Heart right ventricle (tissue), 16 donors: ENCODE measurements around the gene MAFG. TPM values are rescaled to one million over a fixed set of nuclear protein-coding genes. Genes with fewer than 3 reads are reported as not detected.

Source experiments
- ATAC-seq, 8 donors: fragments of 200-7000 bp; cut with Tn5 transposase; one replicate each; pipeline ENCODE4 v1.9.1; 2020; ENCODE audit warnings: mild to moderate bottlenecking in 8 of 8, moderate library complexity in 8 of 8, moderate number of reproducible peaks in 1 of 8
- DNase-seq, 2 donors: peaks; one replicate each; pipeline ENCODE4 v3.0.0-alpha.2; 2020
- H3K27ac ChIP-seq, 10 donors: fragments of 200-600 bp; sonication (generic) in 2 of 10; one replicate each; pipeline versions ENCODE4 v1.5.0 to v1.8.0; 2020 to 2022; ENCODE audit warnings: mild to moderate bottlenecking in 3 of 10
- H3K27me3 ChIP-seq, 7 donors: fragments of 200-600 bp; one replicate each; pipeline ENCODE4 v1.8.0; 2021 to 2022; ENCODE audit warnings: mild to moderate bottlenecking in 2 of 7
- H3K36me3 ChIP-seq, 9 donors: fragments of 200-600 bp; sonication (generic) in 1 of 9; one replicate each; pipeline versions ENCODE4 v1.5.0 to v1.8.0; 2020 to 2022; ENCODE audit warnings: mild to moderate bottlenecking in 2 of 9
- H3K4me1 ChIP-seq, 9 donors: fragments of 200-600 bp; sonication (generic) in 1 of 9; one replicate each; pipeline versions ENCODE4 v1.5.0 to v1.8.0; 2020 to 2022; ENCODE audit warnings: mild to moderate bottlenecking in 4 of 9
- H3K4me3 ChIP-seq, 10 donors: fragments of 200-600 bp; sonication (generic) in 2 of 10; one replicate each; pipeline versions ENCODE4 v1.5.0 to v1.8.0; 2020 to 2022; ENCODE audit warnings: mild to moderate bottlenecking in 7 of 10, moderate library complexity in 2 of 10
- H3K9me3 ChIP-seq, 11 donors: fragments of 200-600 bp in 10 of 11; sonication (generic) in 2 of 11; one replicate each; pipeline versions ENCODE4 v1.5.0 to v1.8.0; 2013 to 2022; ENCODE audit warnings: mild to moderate bottlenecking in 2 of 11, control low read depth in 1 of 11, moderate library complexity in 1 of 11
- CTCF ChIP-seq, 9 donors: fragments of 200-600 bp; sonication (generic) in 2 of 9; IDR thresholded peaks; one replicate each; pipeline versions ENCODE4 v1.5.0 to v1.8.0; 2021 to 2022; ENCODE audit warnings: antibody characterized with exemption in 9 of 9, mild to moderate bottlenecking in 5 of 9, moderate library complexity in 1 of 9
- WGBS, 2 donors: extraction: QIAGEN DNeasy Blood & Tissue Kit; methylation state at CpG; one replicate each; pipeline ENCODE4 v1.1.7; 2013; ENCODE audit warnings: inconsistent platforms in 1 of 2; 5-methylcytosine and 5-hydroxymethylcytosine counted together
- intact Hi-C, 10 donors: fragments of 100-400 bp; cut with DNase I; formaldehyde crosslinking; loops; one replicate each; pipeline versions ENCODE4 v1.11.1 to v1.14.2; 2022
- polyA plus RNA-seq, 2 donors: library from polyadenylated mRNA; stranded (reverse); fragments of 200-250 nt; gene quantifications; one replicate each; pipeline ENCODE4 v1.2.3, GENCODE V29; 2013
- total RNA-seq, 10 donors: library from RNA; stranded (reverse); fragmentation: NEBNext Ultra II Directional in 3 of 10; extraction: Animal tissue kit (Norgen Biotek cat#: 25700) in 3 of 10; gene quantifications; one replicate each; pipeline versions ENCODE4 v1.2.1 to v1.2.4, GENCODE V29; 2021 to 2023
- donor health status: Arrhythmogenic right ventricular cardiomyopathy.
- donor health status: ischemic (EF 13 %, LVEDD 7.1; RV severe dilation, severe dysfunction).
- donor health status: healthy with polysubstance abuse.
- donor health status: DM: no; HTN: yes; CAD: no.
- donor health status: DM: no; HTN: no; CAD: no.
- donor health status: ischemic (EF 25% LVEDD 6.9; RV normal size, moderate dysfunction).
- donor health status: ischemic (EF 25% LVEDD 5.7; RV mildly dilated, moderate dysfunction).
- donor health status: healthy.
- donor health status: DM: yes; HTN: yes; CAD: no.
- donor health status: Ischemic cardiomyopathy.
- donor health status: ischemic (EF 35%, LVEDD 5.7; RV mildly dilated, moderate dysfunction).
- donor health status: nonischemic (EF 11% LVEDD 7.7; RV severe dilation, severe dysfunction).
- donor health status: DM: yes; HTN: yes; CAD: no.
- donor health status: PGD.
- donor health status: ischemic (EF 29% LVEDD 5.4; RV normal size, mild dysfunction).
- donor health status: nonischemic (EF 23%, LVEDD 6.1; RV moderate dilation, normal function).

The MAFG gene
- total and polyA plus RNA-seq, 12 donors, result 10.5 to 30.9 (median 15.7) TPM

GRCh38 chr17:81870131-81870980, 57.2 kb downstream of the MAFG start:
- Histone ChIP-seq H3K36me3 (peaks cover 0 to 43% (median 20%) of the 10 kb centered on the region in 9 donors), H3K4me3 (peak overlapping the region; percentile 62 to 98 (median 85)), H3K4me1 (peaks cover 27 to 72% (median 55%) of the 10 kb centered on the region in 9 donors), H3K27ac (peak overlapping the region; percentile 92 to 99 (median 98)), H3K27me3 (no peaks in the 10 kb centered on the region), H3K9me3 (no peaks in the 10 kb centered on the region)
- ATAC-seq, result peak; percentile 1 to 28 (median 8)
- DNase-seq, result peak; percentile 35 to 45
- TF ChIP-seq CTCF (IDR thresholded peaks at IDR 0.05), result no peak
- intact Hi-C loops, result loop anchor here in 1 of 10 donors (5.0 kb wide), 1 partner anchor 38 kb away; the partner anchor contains the start of gene MCRIP1
- WGBS, 2 donors, result 2 to 3% methylated on average over 65 of the region's 65 CpGs

DNA sequence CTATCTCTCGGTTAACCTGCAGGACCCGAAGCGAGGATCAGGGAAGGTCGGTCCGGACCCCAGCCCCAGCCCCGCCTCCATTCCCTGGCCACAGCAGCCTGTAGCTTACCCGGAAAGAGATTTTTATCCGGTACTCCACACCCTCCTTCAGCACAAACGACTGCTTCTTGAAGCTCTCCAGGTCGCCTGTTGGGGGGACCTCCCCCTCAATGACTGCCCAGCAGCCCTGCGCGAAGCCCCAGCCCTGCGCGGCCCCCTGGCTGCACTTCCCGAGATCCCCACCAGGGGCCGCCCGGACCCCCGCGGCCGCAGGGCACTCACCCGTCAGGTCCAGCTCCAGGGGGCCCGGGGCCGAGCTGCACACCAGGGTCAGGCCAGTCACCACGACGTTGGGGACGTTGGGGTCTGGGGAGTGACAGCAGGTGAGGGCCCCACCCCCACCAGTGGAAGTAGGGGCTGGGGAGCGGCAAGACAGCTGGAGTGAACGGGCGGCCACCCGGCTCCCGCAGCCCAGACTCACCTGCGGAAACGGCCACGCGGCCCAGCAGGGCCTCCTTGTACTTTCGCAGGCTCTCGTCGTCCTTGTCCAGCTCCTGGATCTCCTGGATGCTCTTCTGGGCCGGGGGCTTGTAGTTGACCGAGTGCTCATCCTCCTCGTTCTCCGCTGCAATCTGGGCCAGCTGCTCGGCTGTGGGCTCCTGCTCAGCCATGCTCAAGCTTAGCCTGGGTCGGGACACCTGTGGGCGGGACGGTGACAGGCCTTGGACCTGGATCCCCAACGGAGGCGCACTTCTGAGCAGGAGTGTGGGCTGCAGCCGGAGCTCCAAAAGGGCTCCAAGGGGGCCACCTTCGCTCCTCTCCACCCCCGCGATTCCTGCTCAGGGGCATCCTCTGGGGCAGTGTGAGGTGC, 58.1 kb downstream of the MAFG start:
- Histone ChIP-seq H3K4me3 (peak overlapping the region; percentile 62 to 98 (median 85)), H3K27ac (peak overlapping the region in 9 of 10 donors; percentile 92 to 99 (median 99)), H3K36me3 (peaks cover 0 to 51% (median 20%) of the 10 kb centered on the region in 9 donors), H3K4me1 (peaks cover 27 to 77% (median 55%) of the 10 kb centered on the region in 9 donors), H3K9me3 (no peaks in the 10 kb centered on the region), H3K27me3 (no peaks in the 10 kb centered on the region)
- intact Hi-C loops, result loop anchor here in 1 of 10 donors (5.0 kb wide), 1 partner anchor 37 kb away; the partner anchor contains the start of gene MCRIP1
- DNase-seq, result peak; percentile 24 to 58
- ATAC-seq, result peak in 7 of 8 donors; percentile 3 to 31 (median 20)
- 33 to 39% methylated on average over 52 of the region's 52 CpGs for WGBS, 2 donors
- peak; percentile 82 to 92 (median 88) for TF ChIP-seq CTCF (IDR thresholded peaks at IDR 0.05)

DNA sequence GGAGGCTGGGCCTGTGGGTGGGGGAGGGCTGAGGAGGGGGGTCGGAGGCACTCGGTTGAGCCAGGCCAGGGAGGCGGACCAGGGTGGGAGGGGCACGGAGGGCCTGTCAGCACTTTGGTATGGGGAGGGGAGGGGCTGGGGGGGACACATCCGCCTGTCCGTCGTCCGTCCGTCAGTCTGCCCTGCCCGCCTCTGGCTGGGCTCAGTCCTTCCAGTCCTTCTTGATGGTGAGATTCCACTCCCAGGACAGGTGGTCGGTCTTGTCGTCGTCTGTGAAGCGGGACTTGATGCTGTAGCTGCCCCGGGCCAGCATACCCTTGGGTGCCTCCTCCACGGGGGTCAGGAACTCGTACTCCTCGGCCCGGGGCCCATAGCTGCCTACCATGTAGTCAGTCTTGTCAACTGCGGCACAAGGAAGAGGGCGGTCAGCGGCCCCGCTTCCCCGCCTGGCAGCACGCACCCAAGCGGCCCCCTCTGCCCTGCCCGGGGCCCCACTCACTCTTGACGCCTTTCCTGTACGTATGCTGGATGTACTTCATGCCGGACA, 58.8 kb downstream of the MAFG start:
- peaks cover 27 to 83% (median 60%) of the 10 kb centered on the region in 9 donors for H3K4me1 ChIP-seq
- H3K9me3 ChIP-seq, result no peaks in the 10 kb centered on the region
- 56 to 59% methylated on average over 28 to 30 of the region's 30 CpGs for WGBS, 2 donors
- H3K4me3 ChIP-seq, result peak overlapping the region in 3 of 10 donors; percentile 71 to 98 (median 94)
- H3K27ac ChIP-seq, result peak overlapping the region in 8 of 10 donors; percentile 92 to 99 (median 99)
- intact Hi-C loops, result no loop called here
- DNase-seq (peak in 1 of 2 donors; percentile 24), ATAC-seq (peak in 2 of 8 donors; percentile 0 to 1)
- H3K27me3 ChIP-seq, result no peaks in the 10 kb centered on the region
- H3K36me3 ChIP-seq, result peaks cover 0 to 51% (median 20%) of the 10 kb centered on the region in 9 donors
- TF ChIP-seq CTCF (IDR thresholded peaks at IDR 0.05), result no peak

Other genes starting within 250 kb of the MAFG start
- 10 to 100 TPM; 11.1 to 19.1 (median 15.7) TPM for gene ARL16, start 243.9 kb downstream of the MAFG start, total RNA-seq
- 10 to 100 TPM; 29.1 to 41.2 TPM for gene ARL16, start 243.9 kb downstream of the MAFG start, polyA plus RNA-seq
- gene HGS, start 243.7 kb downstream of the MAFG start, total RNA-seq, result 10 to 100 TPM; 33.1 to 53.7 (median 37.8) TPM
- 100 to 1,000 TPM in 1 of 2 donors, 10 to 100 TPM in 1; 83.0 to 102 TPM for gene HGS, start 243.7 kb downstream of the MAFG start, polyA plus RNA-seq
- 100 to 1,000 TPM; 105 to 216 (median 134) TPM for gene MRPL12, start 224.4 kb downstream of the MAFG start, total RNA-seq
- gene MRPL12, start 224.4 kb downstream of the MAFG start, polyA plus RNA-seq, result 100 to 1,000 TPM; 409 to 533 TPM
- 10 to 100 TPM in 2 of 10 donors, 1 to 10 TPM in 8; 6.7 to 10.5 (median 9.1) TPM for gene SLC25A10, start 215.5 kb downstream of the MAFG start, total RNA-seq
- 10 to 100 TPM; 11.7 to 14.6 TPM for gene SLC25A10, start 215.5 kb downstream of the MAFG start, polyA plus RNA-seq
- not detected for gene GCGR, start 123.6 kb downstream of the MAFG start, total RNA-seq
- gene GCGR, start 123.6 kb downstream of the MAFG start, polyA plus RNA-seq, result under 1 TPM in 1 of 2 donors, not detected in 1; 0.03 TPM
- 100 to 1,000 TPM in 2 of 10 donors, 10 to 100 TPM in 8; 75.1 to 105 (median 88.8) TPM for gene MCRIP1, start 94.4 kb downstream of the MAFG start, total RNA-seq
- 100 to 1,000 TPM; 199 to 239 TPM for gene MCRIP1, start 94.4 kb downstream of the MAFG start, polyA plus RNA-seq
- under 1 TPM in 1 of 10 donors, not detected in 9; 0.31 TPM for gene PPP1R27, start 92.7 kb downstream of the MAFG start, total RNA-seq
- gene PPP1R27, start 92.7 kb downstream of the MAFG start, polyA plus RNA-seq, result under 1 TPM in 1 of 2 donors, not detected in 1; 0.14 TPM
- 100 to 1,000 TPM; 244 to 801 (median 332) TPM for gene P4HB, start 67.2 kb downstream of the MAFG start, total RNA-seq
- gene P4HB, start 67.2 kb downstream of the MAFG start, polyA plus RNA-seq, result 100 to 1,000 TPM; 284 to 536 TPM
- gene ARHGDIA, start 56.4 kb downstream of the MAFG start, total RNA-seq, result 100 to 1,000 TPM in 7 of 10 donors, 10 to 100 TPM in 3; 89.9 to 263 (median 110) TPM
- 100 to 1,000 TPM in 1 of 2 donors, 10 to 100 TPM in 1; 97.2 to 251 TPM for gene ARHGDIA, start 56.4 kb downstream of the MAFG start, polyA plus RNA-seq
- 10 to 100 TPM; 28.1 to 47.2 (median 32.2) TPM for gene ALYREF, start 36.1 kb downstream of the MAFG start, total RNA-seq
- 10 to 100 TPM in 1 of 2 donors, 1 to 10 TPM in 1; 3.6 to 45.4 TPM for gene ALYREF, start 36.1 kb downstream of the MAFG start, polyA plus RNA-seq
- gene ANAPC11, start 36.0 kb downstream of the MAFG start, total RNA-seq, result 100 to 1,000 TPM; 124 to 189 (median 142) TPM
- gene ANAPC11, start 36.0 kb downstream of the MAFG start, polyA plus RNA-seq, result 100 to 1,000 TPM; 205 to 405 TPM
- gene NPB, start 25.5 kb downstream of the MAFG start, total RNA-seq, result under 1 TPM; 0.13 to 0.83 (median 0.32) TPM
- gene NPB, start 25.5 kb downstream of the MAFG start, polyA plus RNA-seq, result under 1 TPM; 0.49 to 0.73 TPM
- 10 to 100 TPM; 29.5 to 54.7 (median 43.2) TPM for gene PCYT2, start 16.3 kb downstream of the MAFG start, total RNA-seq
- 10 to 100 TPM; 54.4 to 64.1 TPM for gene PCYT2, start 16.3 kb downstream of the MAFG start, polyA plus RNA-seq
- gene SIRT7, start 9.6 kb downstream of the MAFG start, total RNA-seq, result 1 to 10 TPM; 4.4 to 9.3 (median 5.9) TPM
- gene SIRT7, start 9.6 kb downstream of the MAFG start, polyA plus RNA-seq, result 10 to 100 TPM; 14.5 to 15.7 TPM
- gene PYCR1, start 9.6 kb upstream of the MAFG start, total RNA-seq, result 1 to 10 TPM; 2.8 to 7.4 (median 3.8) TPM
- gene PYCR1, start 9.6 kb upstream of the MAFG start, polyA plus RNA-seq, result 10 to 100 TPM in 1 of 2 donors, 1 to 10 TPM in 1; 1.2 to 29.6 TPM
- 1 to 10 TPM in 9 of 10 donors, under 1 TPM in 1; 0.92 to 8.6 (median 5.0) TPM for gene MYADML2, start 19.5 kb upstream of the MAFG start, total RNA-seq
- 1 to 10 TPM in 1 of 2 donors, under 1 TPM in 1; 0.26 to 4.3 TPM for gene MYADML2, start 19.5 kb upstream of the MAFG start, polyA plus RNA-seq
- gene NOTUM, start 33.5 kb upstream of the MAFG start, total RNA-seq, result 1 to 10 TPM in 1 of 10 donors, under 1 TPM in 4, not detected in 5; 0.27 to 1.5 (median 0.65) TPM
- under 1 TPM; 0.22 to 0.74 TPM for gene NOTUM, start 33.5 kb upstream of the MAFG start, polyA plus RNA-seq
- 10 to 100 TPM; 19.9 to 38.2 (median 22.6) TPM for gene ASPSCR1, start 49.9 kb upstream of the MAFG start, total RNA-seq
- 100 to 1,000 TPM in 1 of 2 donors, 10 to 100 TPM in 1; 40.5 to 115 TPM for gene ASPSCR1, start 49.9 kb upstream of the MAFG start, polyA plus RNA-seq
- gene CENPX, start 95.1 kb upstream of the MAFG start, total RNA-seq, result 10 to 100 TPM; 15.8 to 37.4 (median 20.6) TPM
- gene CENPX, start 95.1 kb upstream of the MAFG start, polyA plus RNA-seq, result 100 to 1,000 TPM in 1 of 2 donors, 10 to 100 TPM in 1; 48.6 to 132 TPM
- gene LRRC45, start 95.6 kb upstream of the MAFG start, total RNA-seq, result 10 to 100 TPM in 1 of 10 donors, 1 to 10 TPM in 9; 2.2 to 10.4 (median 3.1) TPM
- 1 to 10 TPM; 6.7 to 7.7 TPM for gene LRRC45, start 95.6 kb upstream of the MAFG start, polyA plus RNA-seq
- gene RAC3, start 103.9 kb upstream of the MAFG start, total RNA-seq, result 1 to 10 TPM in 6 of 10 donors, under 1 TPM in 4; 0.82 to 1.6 (median 1.1) TPM
- gene RAC3, start 103.9 kb upstream of the MAFG start, polyA plus RNA-seq, result 1 to 10 TPM; 1.5 to 3.3 TPM
- gene DCXR, start 110.0 kb upstream of the MAFG start, total RNA-seq, result 100 to 1,000 TPM; 155 to 258 (median 187) TPM
- 100 to 1,000 TPM; 283 to 387 TPM for gene DCXR, start 110.0 kb upstream of the MAFG start, polyA plus RNA-seq
- 10 to 100 TPM; 13.9 to 24.9 (median 18.9) TPM for gene RFNG, start 124.1 kb upstream of the MAFG start, total RNA-seq
- gene RFNG, start 124.1 kb upstream of the MAFG start, polyA plus RNA-seq, result 10 to 100 TPM; 29.3 to 30.1 TPM
- gene GPS1, start 124.2 kb upstream of the MAFG start, total RNA-seq, result 10 to 100 TPM; 68.9 to 96.6 (median 80.6) TPM
- gene GPS1, start 124.2 kb upstream of the MAFG start, polyA plus RNA-seq, result 100 to 1,000 TPM; 102 to 183 TPM
- 10 to 100 TPM; 34.1 to 96.4 (median 43.1) TPM for gene DUS1L, start 138.1 kb upstream of the MAFG start, total RNA-seq
- 100 to 1,000 TPM in 1 of 2 donors, 10 to 100 TPM in 1; 85.2 to 191 TPM for gene DUS1L, start 138.1 kb upstream of the MAFG start, polyA plus RNA-seq
- 10 to 100 TPM in 8 of 10 donors, 1 to 10 TPM in 2; 9.0 to 62.4 (median 17.9) TPM for gene FASN, start 170.5 kb upstream of the MAFG start, total RNA-seq
- 10 to 100 TPM; 34.4 to 58.4 TPM for gene FASN, start 170.5 kb upstream of the MAFG start, polyA plus RNA-seq